ENCODE measurements around the gene LIPT2.

Gene LIPT2

GRCh38 chr11:74471037-74471436 is 22.5 kb downstream of the LIPT2 start:
- Histone ChIP-seq H3K9me2 (replicated peaks; ENCODE audit: insufficient read depth, low read length) (no peaks in the 10 kb centered on the region), H3F3A (ENCODE audit: insufficient read depth, low read length) (no peaks in the 10 kb centered on the region), H3K27me3 (replicated peaks; ENCODE audit: insufficient read depth, low read length) (no peaks in the 10 kb centered on the region), H3K9ac (ENCODE audit: low read length) (no peak overlapping the region), H3K36me3 (replicated peaks; ENCODE audit: insufficient read depth, low read length) (no peaks in the 10 kb centered on the region), H4K20me1 (ENCODE audit: insufficient read depth, low read length) (no peaks in the 10 kb centered on the region), H2AFZ (ENCODE audit: low read length) (no peak overlapping the region), H3K4me1 (ENCODE audit: low read length) (no peaks in the 10 kb centered on the region; the same call in 1 of the 2 replicates), H3K9me3 (replicated peaks; ENCODE audit: insufficient read depth, low read length) (no peaks in the 10 kb centered on the region), H3K79me2 (ENCODE audit: low read length) (no peaks in the 10 kb centered on the region), H3K4me2 (ENCODE audit: low read depth, low read length) (no peak overlapping the region), H3K4me3 (ENCODE audit: low read length) (no peak overlapping the region), H3K27ac (ENCODE audit: low read length) (no peak overlapping the region)
- no peak for TF ChIP-seq EZH2 (optimal IDR thresholded peaks at IDR 0.05; ENCODE audit: low read depth, low read length)
- no peak for TF ChIP-seq CTCF (IDR thresholded peaks at IDR 0.05; ENCODE audit: low read length)
- TF ChIP-seq EZH2phosphoT487 (IDR thresholded peaks at IDR 0.05; ENCODE audit: low read length) = no peak
- DNase-seq = no peak

- no peaks in the 10 kb centered on the region for H3K9me2 ChIP-seq (replicated peaks; ENCODE audit: insufficient read depth, low read length)
- H3K9me3 ChIP-seq (replicated peaks; ENCODE audit: insufficient read depth, low read length) = no peaks in the 10 kb centered on the region
- no peaks in the 10 kb centered on the region for H3K36me3 ChIP-seq (replicated peaks; ENCODE audit: insufficient read depth, low read length)
- no peaks in the 10 kb centered on the region for H3K27me3 ChIP-seq (replicated peaks; ENCODE audit: insufficient read depth, low read length)
- no peaks in the 10 kb centered on the region; the same call in 1 of the 2 replicates for H3K4me1 ChIP-seq (ENCODE audit: low read length)
- no peak overlapping the region for H3K4me2 ChIP-seq (ENCODE audit: low read depth, low read length)
- no peak overlapping the region for H3K4me3 ChIP-seq (ENCODE audit: low read length)
- no peaks in the 10 kb centered on the region for H3F3A ChIP-seq (ENCODE audit: insufficient read depth, low read length)
- no peaks in the 10 kb centered on the region for H4K20me1 ChIP-seq (ENCODE audit: insufficient read depth, low read length)
- no peak overlapping the region for H2AFZ ChIP-seq (ENCODE audit: low read length)
- no peak for DNase-seq
- no peak for TF ChIP-seq CTCF (IDR thresholded peaks at IDR 0.05; ENCODE audit: low read length)
- TF ChIP-seq EZH2 (optimal IDR thresholded peaks at IDR 0.05; ENCODE audit: low read depth, low read length) = no peak
- TF ChIP-seq EZH2phosphoT487 (IDR thresholded peaks at IDR 0.05; ENCODE audit: low read length) = no peak
- no peaks in the 10 kb centered on the region for H3K79me2 ChIP-seq (ENCODE audit: low read length)
- H3K27ac ChIP-seq (ENCODE audit: low read length) = no peak overlapping the region
- no peak overlapping the region for H3K9ac ChIP-seq (ENCODE audit: low read length)
Measured at GRCh38 chr11:74470526-74470925, 23.0 kb downstream of the LIPT2 start.

- H3K4me1 ChIP-seq (ENCODE audit: low read length) = no peaks in the 10 kb centered on the region; the same call in 1 of the 2 replicates
- H3K4me2 ChIP-seq (ENCODE audit: low read depth, low read length) = no peak overlapping the region
- TF ChIP-seq EZH2phosphoT487 (IDR thresholded peaks at IDR 0.05; ENCODE audit: low read length) = no peak
- TF ChIP-seq CTCF (IDR thresholded peaks at IDR 0.05; ENCODE audit: low read length) = no peak
- no peak for TF ChIP-seq EZH2 (optimal IDR thresholded peaks at IDR 0.05; ENCODE audit: low read depth, low read length)
- no peak overlapping the region for H2AFZ ChIP-seq (ENCODE audit: low read length)
- H3K27ac ChIP-seq (ENCODE audit: low read length) = no peak overlapping the region
- H3K4me3 ChIP-seq (ENCODE audit: low read length) = no peak overlapping the region
- H3K79me2 ChIP-seq (ENCODE audit: low read length) = no peaks in the 10 kb centered on the region
- no peaks in the 10 kb centered on the region for H3K36me3 ChIP-seq (replicated peaks; ENCODE audit: insufficient read depth, low read length)
- H3K9me3 ChIP-seq (replicated peaks; ENCODE audit: insufficient read depth, low read length) = no peaks in the 10 kb centered on the region
- DNase-seq = no peak
- no peaks in the 10 kb centered on the region for H3F3A ChIP-seq (ENCODE audit: insufficient read depth, low read length)
- H3K9me2 ChIP-seq (replicated peaks; ENCODE audit: insufficient read depth, low read length) = no peaks in the 10 kb centered on the region
- H3K9ac ChIP-seq (ENCODE audit: low read length) = no peak overlapping the region
- H4K20me1 ChIP-seq (ENCODE audit: insufficient read depth, low read length) = no peaks in the 10 kb centered on the region
- H3K27me3 ChIP-seq (replicated peaks; ENCODE audit: insufficient read depth, low read length) = no peaks in the 10 kb centered on the region
Measured at GRCh38 chr11:74468936-74469335, 24.6 kb downstream of the LIPT2 start.
